Prostate gland (tissue), 2 donors: ENCODE measurements around the gene HCFC1R1.

Experiments used
- CTCF ChIP-seq, 4 experiments: fragments of 200-600 bp in 2 of 4; fragments of 450-650 bp in 2 of 4; sonication (generic) in 2 of 4; IDR thresholded peaks; 1 replicate in 3 of 4; 2 replicates in 1 of 4; pipeline ENCODE4 v1.5.1; 2016 to 2019; ENCODE audit warnings: antibody characterized with exemption in 4 of 4, mild to moderate bottlenecking in 2 of 4, moderate library complexity in 2 of 4
- POLR2A ChIP-seq: fragments of 450-650 bp; IDR thresholded peaks from one replicate; pipeline ENCODE4 v1.6.1; 2016; ENCODE audit warnings: antibody characterized with exemption, mild to moderate bottlenecking
- POLR2AphosphoS5 ChIP-seq: sonication (generic); formaldehyde crosslinking; IDR thresholded peaks from one replicate; pipeline ENCODE4 v1.6.1; 2017; ENCODE audit warnings: antibody characterized with exemption

GRCh38 chr16:3047387-3047720 lies 23.6 kb upstream of the HCFC1R1 start:
- TF ChIP-seq CTCF (IDR thresholded peaks at IDR 0.05) (no peak), POLR2A (no peak), POLR2AphosphoS5 (no peak)
